ENCODE measurements around the gene NDEL1.

The NDEL1 gene

DNA sequence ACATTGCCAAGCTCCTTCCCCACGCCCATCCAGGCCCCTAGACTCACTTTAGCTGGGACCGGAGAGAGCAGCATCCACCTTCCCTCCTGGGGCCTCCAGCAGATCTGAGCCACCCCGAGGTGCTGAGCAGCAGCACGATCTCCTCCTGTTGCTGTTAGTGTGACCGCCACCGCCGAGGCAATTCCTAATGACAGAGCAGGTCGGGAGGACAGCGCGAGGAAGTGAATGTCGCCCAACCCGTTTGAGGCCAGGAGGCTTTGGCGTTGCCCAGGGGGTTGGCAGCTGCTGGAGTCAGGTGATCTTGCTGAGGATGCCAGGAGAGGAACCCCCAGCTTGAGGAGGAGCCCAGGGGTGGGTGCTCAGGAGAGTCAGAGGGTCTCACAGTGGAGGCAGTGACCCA, 38.0 kb upstream of the NDEL1 start, which contains the start of gene RNF222:
Gene RNF222 (minus strand): TSS at position 192 of the 400 bp plus-strand sequence. CDS start 4,366 bp downstream, outside the sequence.
- no peak within 1 kb of the TSS for H3K4me3 ChIP-seq
- no peak within 1 kb of the TSS for H3K27ac ChIP-seq
- H3K9me3 ChIP-seq (replicated peaks in 1 of 11): no peaks in the 10 kb centered on the region
- H3K4me1 ChIP-seq: peaks cover 0 to 15% (median 12%) of the 10 kb centered on the region in 10 experiments; a peak in 18 of 20 replicates
- no peaks in the 10 kb centered on the region for H3K27me3 ChIP-seq
- no peak for TF ChIP-seq Cebpa-rat (IDR thresholded peaks at IDR 0.05)
- no peaks in the 10 kb centered on the region for H3K36me3 ChIP-seq
- no peaks in the 10 kb centered on the region for H4K20me1 ChIP-seq
- no peak within 1 kb of the TSS for H3K9ac ChIP-seq
- no peak within 1 kb of the TSS for H3K4me2 ChIP-seq

DNA sequence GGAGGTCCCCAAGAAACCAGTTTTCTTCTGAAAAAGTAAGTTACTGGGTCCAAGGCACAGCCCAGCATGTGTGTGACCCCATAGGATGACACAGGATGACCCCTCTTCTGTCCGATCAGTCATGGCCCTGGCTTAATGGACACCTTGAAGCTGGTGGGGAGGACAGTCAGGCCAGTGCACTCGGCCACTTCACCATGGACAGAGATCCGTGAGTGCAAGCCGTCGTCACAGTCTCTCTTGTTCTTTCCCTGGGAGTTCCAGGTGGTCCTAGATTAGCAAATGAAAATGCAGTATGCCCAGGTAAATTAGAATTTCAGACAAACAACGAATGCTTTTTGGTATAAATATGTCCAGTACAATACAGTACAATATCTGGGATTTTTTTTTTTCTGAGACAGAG, 36.7 kb upstream of the NDEL1 start:
- Histone ChIP-seq H3K36me3 (no peaks in the 10 kb centered on the region), H3K27ac (no peak overlapping the region), H3K4me3 (no peak overlapping the region), H3K4me2 (no peak overlapping the region), H3K27me3 (no peaks in the 10 kb centered on the region), H3K9ac (no peak overlapping the region), H3K9me3 (replicated peaks in 1 of 11) (no peaks in the 10 kb centered on the region), H4K20me1 (no peaks in the 10 kb centered on the region), H3K4me1 (peaks cover 0 to 2% (median 1%) of the 10 kb centered on the region in 10 experiments; a peak in 14 of 20 replicates)
- TF ChIP-seq Cebpa-rat (IDR thresholded peaks at IDR 0.05): no peak

DNA sequence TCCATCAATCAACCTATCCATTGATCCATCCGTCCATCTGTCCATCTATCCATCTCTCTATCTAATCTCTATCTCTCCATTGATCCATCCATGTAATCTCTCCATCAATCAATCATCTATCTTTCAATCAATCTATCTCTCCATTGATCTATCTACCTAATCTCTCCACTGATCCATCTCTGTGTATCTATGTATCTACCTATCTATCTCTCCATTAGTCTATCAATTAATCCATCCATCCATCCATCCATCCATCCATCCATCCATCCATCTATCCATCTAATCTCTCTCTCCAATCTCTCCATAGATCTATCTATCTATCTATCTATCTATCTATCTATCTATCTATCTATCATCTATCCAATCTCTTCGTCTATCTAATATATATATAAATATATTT, 34.6 kb upstream of the NDEL1 start:
- Histone ChIP-seq H3K36me3 (no peaks in the 10 kb centered on the region), H3K4me2 (no peak overlapping the region), H3K27ac (no peak overlapping the region), H3K9me3 (replicated peaks in 1 of 11) (no peaks in the 10 kb centered on the region), H3K27me3 (no peaks in the 10 kb centered on the region), H3K4me3 (no peak overlapping the region), H4K20me1 (no peaks in the 10 kb centered on the region), H3K9ac (no peak overlapping the region), H3K4me1 (peaks cover 0 to 10% (median 8%) of the 10 kb centered on the region in 10 experiments; a peak in 13 of 20 replicates)
- no peak for TF ChIP-seq Cebpa-rat (IDR thresholded peaks at IDR 0.05)

DNA sequence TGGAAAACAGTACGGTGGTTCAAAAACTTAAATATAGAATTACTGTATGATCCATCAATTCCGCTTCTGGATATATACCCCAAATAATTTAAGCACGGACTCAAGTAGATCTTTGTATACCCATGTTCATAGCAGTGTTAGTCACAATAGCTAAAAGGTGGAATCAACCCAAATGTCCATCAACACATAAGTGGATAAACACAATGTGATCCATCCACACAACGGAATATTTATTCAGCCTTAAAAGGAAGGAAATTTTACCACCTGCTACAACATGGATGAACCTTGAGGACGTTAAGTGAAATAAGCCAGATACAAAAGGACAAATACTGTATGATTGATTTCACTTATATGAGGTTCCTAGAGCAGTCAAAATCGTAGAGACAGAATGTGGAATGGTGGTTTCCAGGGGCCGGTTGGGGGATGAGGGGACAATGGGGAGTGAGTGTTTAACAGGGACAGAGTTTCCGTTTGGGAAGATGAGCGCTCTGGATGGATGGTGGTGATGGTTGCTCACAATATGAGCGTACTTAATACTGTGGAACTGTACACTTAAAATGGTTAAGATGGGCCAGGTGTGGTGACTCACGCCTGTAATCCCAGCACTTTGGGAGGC, 32.7 kb upstream of the NDEL1 start:
- Histone ChIP-seq H3K9ac (no peak overlapping the region), H3K4me3 (no peak overlapping the region), H3K4me2 (no peak overlapping the region), H3K9me3 (replicated peaks in 1 of 11) (no peaks in the 10 kb centered on the region), H3K4me1 (peaks cover 0 to 12% (median 8%) of the 10 kb centered on the region in 10 experiments; a peak in 13 of 20 replicates), H3K36me3 (no peaks in the 10 kb centered on the region), H3K27ac (no peak overlapping the region), H3K27me3 (no peaks in the 10 kb centered on the region), H4K20me1 (no peaks in the 10 kb centered on the region)
- no peak for TF ChIP-seq Cebpa-rat (IDR thresholded peaks at IDR 0.05)

DNA sequence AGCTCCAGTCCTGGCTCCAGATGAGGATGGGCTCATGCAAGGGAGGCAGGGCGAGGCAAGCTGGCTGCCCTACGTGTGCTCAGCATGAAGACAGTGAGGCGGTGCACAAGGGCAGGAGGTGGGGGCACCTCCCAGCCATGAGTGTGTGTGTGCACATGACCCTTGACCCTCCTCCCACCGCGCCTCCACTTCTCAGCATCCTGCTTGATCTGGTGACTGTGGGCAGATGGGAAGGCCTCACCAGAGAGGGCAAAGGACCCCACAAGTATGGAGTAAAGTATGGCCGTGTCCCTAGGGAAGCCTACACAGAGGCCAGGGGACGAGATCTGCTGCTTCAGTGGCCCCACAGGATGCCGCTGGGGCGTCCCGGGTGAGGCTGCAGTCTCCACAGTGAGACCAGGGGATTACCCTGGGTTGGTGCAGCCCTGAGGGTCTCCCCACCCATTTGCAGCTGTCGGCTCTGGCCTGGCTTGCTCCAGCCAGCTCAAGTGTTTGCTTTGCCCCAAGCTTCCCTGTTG, 30.1 kb upstream of the NDEL1 start:
- H3K9ac ChIP-seq: 0 out of 22 replicates have a peak overlapping the region, but pooled peaks of 1 of the 11 experiments have one; percentile 7
- H3K4me2 ChIP-seq: peak overlapping the region in 7 of 11 experiments; percentile 23 to 66 (median 52); a peak in 12 of 22 replicates

DNA sequence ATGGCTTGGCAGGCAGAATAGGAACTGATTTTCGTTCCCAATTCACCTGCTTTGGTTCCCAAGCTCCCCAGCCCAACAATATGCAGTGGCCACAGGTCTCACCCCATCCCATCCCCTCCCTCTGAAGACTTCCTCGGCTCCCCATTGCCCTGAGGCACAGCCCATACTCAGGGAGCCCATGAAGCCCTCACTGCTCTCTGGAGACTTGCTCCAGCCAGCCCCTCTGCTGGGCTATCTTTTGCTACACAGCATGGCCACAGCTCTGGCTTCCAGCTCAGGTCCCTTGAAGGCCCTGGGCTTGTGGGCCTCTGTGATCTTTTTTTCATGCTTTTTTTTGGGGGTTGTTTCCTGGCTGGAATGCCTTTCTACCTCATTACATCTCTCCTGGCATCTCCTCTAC, 29.5 kb upstream of the NDEL1 start:
- Histone ChIP-seq H3K4me2 (peak overlapping the region in 7 of 11 experiments; percentile 23 to 66 (median 52); a peak in 8 of 22 replicates), H3K27ac (no peak overlapping the region), H3K27me3 (no peaks in the 10 kb centered on the region), H3K4me3 (no peak overlapping the region), H3K9ac (no peak overlapping the region), H3K4me1 (peaks cover 0 to 12% (median 9%) of the 10 kb centered on the region in 10 experiments; a peak in 15 of 20 replicates), H4K20me1 (no peaks in the 10 kb centered on the region), H3K36me3 (no peaks in the 10 kb centered on the region), H3K9me3 (replicated peaks in 1 of 11) (no peaks in the 10 kb centered on the region)
- no peak for TF ChIP-seq Cebpa-rat (IDR thresholded peaks at IDR 0.05)

More for the DNA sequence above, 30.1 kb upstream of the NDEL1 start:
- Histone ChIP-seq H3K36me3 (no peaks in the 10 kb centered on the region), H4K20me1 (no peaks in the 10 kb centered on the region), H3K27ac (no peak overlapping the region), H3K4me3 (no peak overlapping the region), H3K9me3 (replicated peaks in 1 of 11) (no peaks in the 10 kb centered on the region), H3K27me3 (no peaks in the 10 kb centered on the region), H3K4me1 (peaks cover 0 to 12% (median 8%) of the 10 kb centered on the region in 10 experiments; a peak in 15 of 20 replicates)
- no peak for TF ChIP-seq Cebpa-rat (IDR thresholded peaks at IDR 0.05)

DNA sequence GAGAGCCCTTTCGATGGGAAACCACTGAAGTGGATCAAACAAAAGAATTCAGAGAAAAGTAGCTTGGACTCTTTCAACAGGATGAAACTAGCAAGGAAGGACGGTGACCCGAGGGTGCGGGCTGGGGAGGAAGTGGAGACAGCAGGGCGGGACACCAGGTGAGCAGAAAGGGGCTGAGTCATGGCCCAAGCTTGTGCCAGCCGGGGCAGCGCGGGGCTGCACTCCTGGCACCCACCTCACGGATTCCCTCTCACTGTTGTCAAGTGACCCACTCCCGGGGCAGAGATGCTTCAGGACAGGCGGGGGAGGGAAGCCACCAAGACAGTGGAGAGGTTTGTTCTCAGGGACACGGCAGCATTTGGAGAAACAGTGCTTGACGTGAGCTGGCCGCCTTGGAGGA, 27.3 kb upstream of the NDEL1 start:
- no peaks in the 10 kb centered on the region for H3K9me3 ChIP-seq (replicated peaks in 1 of 11)
- H3K9ac ChIP-seq: no peak overlapping the region
- H3K4me1 ChIP-seq: peaks cover 7 to 26% (median 13%) of the 10 kb centered on the region in 10 experiments; a peak in 17 of 20 replicates
- H3K27me3 ChIP-seq: no peaks in the 10 kb centered on the region
- no peak overlapping the region for H3K4me2 ChIP-seq
- no peak for TF ChIP-seq Cebpa-rat (IDR thresholded peaks at IDR 0.05)
- no peaks in the 10 kb centered on the region for H3K36me3 ChIP-seq
- no peaks in the 10 kb centered on the region for H4K20me1 ChIP-seq
- H3K27ac ChIP-seq: no peak overlapping the region
- H3K4me3 ChIP-seq: no peak overlapping the region

DNA sequence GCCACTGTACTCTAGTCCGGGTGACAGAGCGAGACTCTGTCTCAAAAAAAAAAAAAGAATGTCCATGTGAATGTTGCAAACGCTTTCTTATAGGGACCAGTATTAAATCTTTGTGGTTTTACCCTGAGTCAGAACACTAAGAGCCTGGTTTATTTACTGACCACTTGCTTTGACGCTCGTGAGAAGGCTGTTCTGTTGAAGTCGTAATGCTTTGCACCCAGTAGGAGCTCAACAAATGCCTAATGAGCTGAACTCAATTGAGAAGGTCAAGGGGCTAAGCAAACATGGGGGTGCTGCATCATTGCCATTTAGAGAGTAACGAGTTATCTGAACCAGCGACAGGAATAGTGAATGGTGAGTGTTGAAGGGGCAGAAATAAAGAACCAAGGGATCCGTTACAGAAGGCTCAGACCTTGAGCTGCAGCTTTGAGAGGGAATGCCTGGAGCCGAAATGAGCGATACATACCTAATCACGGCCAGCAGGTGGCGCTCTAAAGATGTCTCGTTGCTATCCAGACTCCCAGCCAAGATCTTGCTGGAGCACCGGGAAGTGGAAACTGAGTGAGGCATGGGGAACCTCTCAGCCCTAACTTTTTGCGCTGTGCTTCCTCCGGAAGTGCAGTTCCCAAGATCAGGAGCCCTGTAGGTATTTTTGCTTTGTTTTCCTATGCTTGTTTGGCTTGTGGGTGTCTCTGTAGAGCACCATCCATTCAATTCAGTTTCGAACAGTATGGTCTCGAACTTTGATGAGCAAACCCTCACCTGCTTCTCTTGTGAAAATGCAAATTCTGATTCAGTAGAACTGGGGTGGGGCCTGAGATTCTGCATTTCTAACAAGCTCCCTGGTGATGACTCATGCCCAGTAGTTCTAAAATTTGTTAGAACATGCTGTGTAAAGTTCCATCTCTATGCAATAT, 25.5 kb upstream of the NDEL1 start:
- Histone ChIP-seq H3K9me3 (replicated peaks in 1 of 11) (no peaks in the 10 kb centered on the region), H3K4me3 (no peak overlapping the region), H3K36me3 (no peaks in the 10 kb centered on the region), H4K20me1 (no peaks in the 10 kb centered on the region), H3K4me1 (peaks cover 7 to 28% (median 14%) of the 10 kb centered on the region in 10 experiments; a peak in 17 of 20 replicates), H3K9ac (no peak overlapping the region), H3K27me3 (no peaks in the 10 kb centered on the region), H3K4me2 (peak overlapping the region in 4 of 11 experiments; percentile 13 to 46 (median 30); a peak in 5 of 22 replicates), H3K27ac (no peak overlapping the region)
- TF ChIP-seq Cebpa-rat (IDR thresholded peaks at IDR 0.05): no peak

DNA sequence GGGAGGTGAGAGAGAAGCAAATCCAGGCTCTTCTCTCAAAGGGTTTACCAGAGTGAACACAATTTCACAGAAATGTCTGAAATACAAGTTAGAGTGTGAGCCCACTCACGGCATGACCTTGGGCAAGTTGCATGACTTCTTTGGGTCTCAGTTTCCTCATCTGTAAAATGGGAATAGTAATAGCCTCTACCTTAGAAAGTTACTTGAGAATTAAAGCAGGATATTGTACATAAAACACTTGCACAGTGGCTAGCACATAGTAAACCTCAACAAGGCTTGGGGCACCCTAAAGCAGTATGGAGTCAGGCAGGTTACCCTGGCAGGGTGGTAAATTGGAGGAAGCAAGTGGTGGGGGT, 24.8 kb upstream of the NDEL1 start:
- TF ChIP-seq Cebpa-rat (IDR thresholded peaks at IDR 0.05): no peak
- no peak overlapping the region for H3K27ac ChIP-seq
- no peak overlapping the region for H3K9ac ChIP-seq
- peaks cover 2 to 22% (median 10%) of the 10 kb centered on the region in 10 experiments; a peak in 17 of 20 replicates for H3K4me1 ChIP-seq
- H4K20me1 ChIP-seq: no peaks in the 10 kb centered on the region
- H3K27me3 ChIP-seq: no peaks in the 10 kb centered on the region
- H3K4me3 ChIP-seq: no peak overlapping the region
- H3K36me3 ChIP-seq: no peaks in the 10 kb centered on the region
- peak overlapping the region in 3 of 11 experiments; percentile 13 to 46 (median 30); a peak in 4 of 22 replicates for H3K4me2 ChIP-seq
- no peaks in the 10 kb centered on the region for H3K9me3 ChIP-seq (replicated peaks in 1 of 11)
